ENCODE data around the gene SIN3B.

Gene SIN3B

GRCh38 chr19:16876904-16877361, 47.7 kb downstream of the SIN3B start:
- Histone ChIP-seq H3K4me3 (ENCODE audit: low read length) (no peak overlapping the region), H3K27me3 (ENCODE audit: insufficient read depth, low read length) (no peaks in the 10 kb centered on the region), H3K9me3 (ENCODE audit: low read length) (peaks cover 22% of the 10 kb centered on the region), H2AFZ (ENCODE audit: low read depth, low read length) (no peak overlapping the region), H3K4me1 (ENCODE audit: insufficient read depth, low read length) (no peaks in the 10 kb centered on the region), H3K36me3 (ENCODE audit: insufficient read depth, low read length) (peaks cover 59% of the 10 kb centered on the region)

DNA sequence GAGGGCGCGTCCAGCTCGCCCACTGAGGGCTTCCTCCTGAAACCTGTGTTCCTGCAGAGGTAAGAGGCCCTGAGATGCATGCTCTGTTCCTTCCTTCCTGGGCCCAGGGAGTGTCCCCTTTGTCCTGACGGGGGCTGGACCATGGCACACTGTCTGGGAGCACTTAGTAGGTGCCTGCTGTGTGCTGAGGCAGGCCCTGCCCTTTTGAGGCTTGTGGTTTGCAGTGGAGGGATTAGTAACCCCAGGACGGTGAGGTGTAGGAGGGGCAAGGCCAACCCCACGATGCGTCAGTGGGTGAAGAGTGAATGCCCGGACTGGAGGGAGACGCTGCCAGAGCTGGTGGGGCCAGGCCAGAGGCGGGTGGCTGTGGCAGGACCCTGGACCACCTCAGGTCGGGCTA, 48.4 kb downstream of the SIN3B start:
- peaks cover 28% of the 10 kb centered on the region for H3K9me3 ChIP-seq (ENCODE audit: low read length)
- no peak overlapping the region for H2AFZ ChIP-seq (ENCODE audit: low read depth, low read length)
- H3K4me1 ChIP-seq (ENCODE audit: insufficient read depth, low read length) = no peaks in the 10 kb centered on the region
- no peaks in the 10 kb centered on the region for H3K27me3 ChIP-seq (ENCODE audit: insufficient read depth, low read length)
- H3K36me3 ChIP-seq (ENCODE audit: insufficient read depth, low read length) = peaks cover 55% of the 10 kb centered on the region
- no peak overlapping the region for H3K4me3 ChIP-seq (ENCODE audit: low read length)

DNA sequence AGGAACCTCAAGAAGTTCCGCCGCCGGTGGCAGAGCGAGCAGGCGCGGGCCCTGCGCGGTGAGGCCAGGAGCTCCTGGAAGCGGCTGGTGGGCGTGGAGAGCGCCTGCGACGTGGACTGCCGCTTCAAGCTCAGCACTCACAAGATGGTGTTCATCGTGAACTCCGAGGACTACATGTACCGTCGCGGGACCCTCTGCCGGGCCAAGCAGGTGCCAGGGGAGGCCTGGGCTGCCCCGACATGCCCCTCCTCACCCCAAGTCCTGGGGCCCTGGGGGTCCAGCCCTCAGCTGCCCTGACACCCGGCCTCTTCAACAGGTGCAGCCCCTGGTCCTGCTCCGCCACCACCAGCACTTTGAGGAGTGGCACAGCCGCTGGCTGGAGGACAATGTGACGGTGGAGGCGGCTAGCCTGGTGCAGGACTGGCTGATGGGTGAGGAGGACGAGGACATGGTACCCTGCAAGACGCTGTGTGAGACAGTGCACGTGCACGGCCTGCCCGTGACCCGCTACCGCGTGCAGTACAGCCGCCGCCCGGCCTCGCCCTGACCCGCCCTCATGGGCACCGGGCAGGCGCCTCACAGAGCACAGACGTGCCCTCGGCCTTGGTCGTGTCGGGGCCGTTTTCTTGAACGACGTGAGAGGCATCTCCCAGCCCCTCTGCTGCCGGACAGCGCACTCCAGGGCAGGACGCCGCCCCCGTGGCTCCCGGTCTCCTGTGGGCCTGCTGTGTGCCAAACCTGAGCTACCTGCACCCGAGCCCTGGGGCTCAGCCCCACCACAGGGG, 49.2 kb downstream of the SIN3B start:
- H3K36me3 ChIP-seq (ENCODE audit: insufficient read depth, low read length) = peaks cover 47% of the 10 kb centered on the region
- no peak overlapping the region for H2AFZ ChIP-seq (ENCODE audit: low read depth, low read length)
- no peak overlapping the region for H3K4me3 ChIP-seq (ENCODE audit: low read length)
- H3K27me3 ChIP-seq (ENCODE audit: insufficient read depth, low read length) = no peaks in the 10 kb centered on the region
- no peaks in the 10 kb centered on the region for H3K4me1 ChIP-seq (ENCODE audit: insufficient read depth, low read length)
- H3K9me3 ChIP-seq (ENCODE audit: low read length) = peaks cover 26% of the 10 kb centered on the region

GRCh38 chr19:16880884-16881554, 51.8 kb downstream of the SIN3B start:
- Histone ChIP-seq H3K27me3 (ENCODE audit: insufficient read depth, low read length) (no peaks in the 10 kb centered on the region), H3K36me3 (ENCODE audit: insufficient read depth, low read length) (peaks cover 43% of the 10 kb centered on the region), H3K4me1 (ENCODE audit: insufficient read depth, low read length) (no peaks in the 10 kb centered on the region), H3K4me3 (ENCODE audit: low read length) (no peak overlapping the region), H3K9me3 (ENCODE audit: low read length) (peaks cover 21% of the 10 kb centered on the region), H2AFZ (ENCODE audit: low read depth, low read length) (no peak overlapping the region)

- H3K4me3 ChIP-seq (ENCODE audit: low read length) = no peak overlapping the region
- H3K36me3 ChIP-seq (ENCODE audit: insufficient read depth, low read length) = peaks cover 32% of the 10 kb centered on the region
- H3K9me3 ChIP-seq (ENCODE audit: low read length) = peaks cover 21% of the 10 kb centered on the region
- H3K4me1 ChIP-seq (ENCODE audit: insufficient read depth, low read length) = peaks cover under 1% of the 10 kb centered on the region
- H2AFZ ChIP-seq (ENCODE audit: low read depth, low read length) = no peak overlapping the region
- no peaks in the 10 kb centered on the region for H3K27me3 ChIP-seq (ENCODE audit: insufficient read depth, low read length)
Measured at GRCh38 chr19:16882146-16882545, 52.9 kb downstream of the SIN3B start.

- peaks cover 18% of the 10 kb centered on the region for H3K9me3 ChIP-seq (ENCODE audit: low read length)
- no peak overlapping the region for H3K4me3 ChIP-seq (ENCODE audit: low read length)
- H3K27me3 ChIP-seq (ENCODE audit: insufficient read depth, low read length) = no peaks in the 10 kb centered on the region
- H3K36me3 ChIP-seq (ENCODE audit: insufficient read depth, low read length) = peaks cover 18% of the 10 kb centered on the region
- H3K4me1 ChIP-seq (ENCODE audit: insufficient read depth, low read length) = peaks cover 6% of the 10 kb centered on the region
- H2AFZ ChIP-seq (ENCODE audit: low read depth, low read length) = no peak overlapping the region
Measured at GRCh38 chr19:16883522-16883921, 54.3 kb downstream of the SIN3B start.

- Histone ChIP-seq H3K9me3 (ENCODE audit: low read length) (peaks cover 15% of the 10 kb centered on the region), H3K27me3 (ENCODE audit: insufficient read depth, low read length) (no peaks in the 10 kb centered on the region)
Measured at GRCh38 chr19:16885166-16885565, 56.0 kb downstream of the SIN3B start.

DNA sequence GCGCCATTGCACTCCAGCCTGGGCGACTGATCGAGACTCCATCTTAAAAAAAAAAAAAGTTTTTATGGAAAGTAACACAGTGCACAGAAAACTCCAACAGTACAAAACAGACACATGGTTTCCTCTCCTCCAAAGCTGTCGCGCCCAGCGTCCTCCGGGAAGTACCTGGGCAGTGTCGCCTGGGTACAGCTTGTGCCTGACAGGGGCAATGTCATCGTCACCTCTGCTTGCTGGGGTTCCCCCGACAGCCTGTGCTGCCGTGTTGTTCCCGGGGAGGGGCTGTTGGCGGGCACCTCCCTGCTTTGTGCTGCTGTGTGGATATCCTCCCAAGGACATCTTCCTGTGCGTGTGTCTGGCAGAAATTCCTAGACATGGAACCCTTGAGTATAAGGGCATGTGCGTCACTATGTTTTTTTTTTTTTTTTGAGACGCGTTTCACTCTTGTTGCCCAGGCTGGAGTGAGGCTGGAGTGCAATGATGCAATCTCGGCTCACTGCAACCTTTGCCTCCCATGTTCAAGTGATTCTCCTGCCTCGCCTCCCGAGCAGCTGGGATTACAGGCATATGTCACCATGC, 57.2 kb downstream of the SIN3B start:
- H3K9me3 ChIP-seq (ENCODE audit: low read length) = peaks cover 11% of the 10 kb centered on the region
- no peak overlapping the region for H2AFZ ChIP-seq (ENCODE audit: low read depth, low read length)
- H3K4me1 ChIP-seq (ENCODE audit: insufficient read depth, low read length) = peaks cover 6% of the 10 kb centered on the region
- H3K36me3 ChIP-seq (ENCODE audit: insufficient read depth, low read length) = no peaks in the 10 kb centered on the region
- H3K27me3 ChIP-seq (ENCODE audit: insufficient read depth, low read length) = no peaks in the 10 kb centered on the region
- H3K4me3 ChIP-seq (ENCODE audit: low read length) = no peak overlapping the region

More at GRCh38 chr19:16885166-16885565, 56.0 kb downstream of the SIN3B start:
- H3K4me1 ChIP-seq (ENCODE audit: insufficient read depth, low read length) = peaks cover 6% of the 10 kb centered on the region
- H3K4me3 ChIP-seq (ENCODE audit: low read length) = no peak overlapping the region
- H3K36me3 ChIP-seq (ENCODE audit: insufficient read depth, low read length) = peaks cover 2% of the 10 kb centered on the region
- no peak overlapping the region for H2AFZ ChIP-seq (ENCODE audit: low read depth, low read length)

- Histone ChIP-seq H3K4me3 (ENCODE audit: low read length) (no peak overlapping the region), H3K9me3 (ENCODE audit: low read length) (peaks cover 2% of the 10 kb centered on the region), H3K4me1 (ENCODE audit: insufficient read depth, low read length) (peaks cover 6% of the 10 kb centered on the region), H2AFZ (ENCODE audit: low read depth, low read length) (no peak overlapping the region), H3K27me3 (ENCODE audit: insufficient read depth, low read length) (no peaks in the 10 kb centered on the region), H3K36me3 (ENCODE audit: insufficient read depth, low read length) (no peaks in the 10 kb centered on the region)
Measured at GRCh38 chr19:16887353-16888265, 58.4 kb downstream of the SIN3B start.

DNA sequence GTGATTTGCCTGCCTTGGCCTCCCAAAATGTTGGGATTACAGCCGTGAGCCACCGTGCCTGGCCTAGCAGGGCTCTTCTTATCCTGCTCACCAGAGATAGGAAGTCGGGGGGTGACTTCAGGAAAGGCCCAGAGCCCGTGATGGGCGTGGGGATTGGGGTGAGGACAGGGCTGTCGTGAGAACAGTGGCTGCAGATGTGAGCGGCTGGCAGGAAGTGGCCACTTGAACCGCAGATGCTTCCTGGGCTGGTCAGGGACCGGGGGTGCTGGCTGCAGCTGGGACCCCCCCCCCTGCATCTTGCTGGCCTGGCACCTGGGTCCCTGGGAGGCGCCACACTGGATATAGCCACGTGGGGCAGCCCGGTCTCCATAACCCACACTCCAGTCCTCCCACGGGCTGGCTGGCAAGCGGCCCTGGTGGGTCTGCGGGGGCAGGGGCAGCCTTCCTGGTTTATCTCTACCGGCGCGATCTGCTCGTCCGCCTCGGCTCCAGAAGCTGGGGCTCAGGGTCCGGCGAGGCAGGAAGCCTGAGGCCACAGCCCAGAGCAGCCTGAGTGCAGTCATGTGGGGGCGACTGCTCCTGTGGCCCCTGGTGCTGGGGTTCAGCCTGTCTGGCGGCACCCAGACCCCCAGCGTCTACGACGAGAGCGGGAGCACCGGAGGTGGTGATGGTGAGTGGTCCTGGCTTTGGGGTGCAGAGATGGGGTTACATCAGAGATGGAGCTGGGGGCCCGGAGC, 59.6 kb downstream of the SIN3B start, which contains the start of gene F2RL3:
TSS of gene F2RL3 (plus strand) at position 371 of the 737 bp plus-strand sequence. CDS start at position 562, 191 bp downstream.
- no peak within 1 kb of the TSS for H3K4me3 ChIP-seq (ENCODE audit: low read length)
- no peak within 1 kb of the TSS for H2AFZ ChIP-seq (ENCODE audit: low read depth, low read length)

GRCh38 chr19:16889366-16889882, 60.2 kb downstream of the SIN3B start:
- H3K4me1 ChIP-seq (ENCODE audit: insufficient read depth, low read length) = peaks cover 6% of the 10 kb centered on the region
- no peak overlapping the region for H3K4me3 ChIP-seq (ENCODE audit: low read length)
- no peaks in the 10 kb centered on the region for H3K27me3 ChIP-seq (ENCODE audit: insufficient read depth, low read length)
- no peaks in the 10 kb centered on the region for H3K36me3 ChIP-seq (ENCODE audit: insufficient read depth, low read length)
- H3K9me3 ChIP-seq (ENCODE audit: low read length) = no peaks in the 10 kb centered on the region
- H2AFZ ChIP-seq (ENCODE audit: low read depth, low read length) = no peak overlapping the region

More for the DNA sequence above, 59.6 kb downstream of the SIN3B start, which contains the start of gene F2RL3:
- Histone ChIP-seq H3K36me3 (ENCODE audit: insufficient read depth, low read length) (no peaks in the 10 kb centered on the region), H3K4me1 (ENCODE audit: insufficient read depth, low read length) (peaks cover 6% of the 10 kb centered on the region), H3K27me3 (ENCODE audit: insufficient read depth, low read length) (no peaks in the 10 kb centered on the region), H3K9me3 (ENCODE audit: low read length) (no peaks in the 10 kb centered on the region)
